Adipose tissue (tissue), 3 donors: Measurements from ENCODE around the gene HS6ST2. TPM values are rescaled to one million over a fixed set of nuclear protein-coding genes. Genes with fewer than 3 reads are reported as not detected.

Experiments used
- H3K27ac ChIP-seq: one replicate; pipeline ENCODE4 v1.5.1; 2013; ENCODE audit warnings: low read depth, low read length
- WGBS, 3 donors: extraction: QIAGEN DNeasy Blood & Tissue Kit; methylation state at CpG; one replicate each; pipeline ENCODE4 v1.1.7; 2013; 5-methylcytosine and 5-hydroxymethylcytosine counted together
- polyA plus RNA-seq, 3 donors: library from polyadenylated mRNA; stranded (reverse); fragments of 200-250 nt; gene quantifications; one replicate each; pipeline ENCODE4 v1.2.3, GENCODE V29; 2013
- donor health status: healthy with polysubstance abuse.
- donor health status: Bipolar disorder and iron deficiency.
- donor health status: healthy.

The HS6ST2 gene
- polyA plus RNA-seq, 3 donors = 0.10 to 0.59 TPM; not detected in 1

- WGBS, 3 donors = 76 to 93% (median 86%) methylated on average over 5 of the region's 5 CpGs
- no peak overlapping the region for H3K27ac ChIP-seq
These were observed 344.6 kb downstream of the HS6ST2 start for GRCh38 chrX:132613801-132614200.

- 52 to 57% (median 56%) methylated on average over 10 of the region's 10 CpGs for WGBS, 3 donors
- no peak overlapping the region for H3K27ac ChIP-seq
These were observed 345.4 kb downstream of the HS6ST2 start for GRCh38 chrX:132612821-132613564.

DNA sequence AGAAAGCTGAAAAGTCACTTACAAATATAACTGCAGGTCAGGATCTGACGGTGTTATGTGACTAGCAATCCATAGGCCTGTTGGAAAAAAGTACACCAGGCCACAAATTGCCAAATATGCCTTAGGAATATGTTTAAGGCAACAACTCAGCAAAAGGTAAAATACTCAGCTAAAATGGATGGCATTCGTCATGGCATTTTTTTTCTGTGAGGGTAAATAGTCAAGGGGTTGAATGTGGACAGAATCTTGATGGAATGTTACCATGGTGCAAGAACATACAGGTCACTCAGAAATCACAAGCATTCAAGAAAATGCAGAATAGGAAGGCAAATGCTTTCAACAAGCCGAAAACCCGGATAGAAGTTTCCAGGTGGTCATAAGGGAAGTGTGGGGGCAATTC, 347.9 kb downstream of the HS6ST2 start:
- WGBS, 3 donors = 71 to 89% (median 78%) methylated on average over 4 of the region's 4 CpGs
- no peak overlapping the region for H3K27ac ChIP-seq

- no peak overlapping the region for H3K27ac ChIP-seq
- WGBS, 3 donors = 71 to 93% (median 80%) methylated on average over 1 of the region's 1 CpG
These were observed 349.0 kb downstream of the HS6ST2 start for GRCh38 chrX:132609362-132609848.

GRCh38 chrX:132603700-132604286, 354.6 kb downstream of the HS6ST2 start:
- 47 to 89% (median 77%) methylated on average over 6 of the region's 6 CpGs for WGBS, 3 donors

DNA sequence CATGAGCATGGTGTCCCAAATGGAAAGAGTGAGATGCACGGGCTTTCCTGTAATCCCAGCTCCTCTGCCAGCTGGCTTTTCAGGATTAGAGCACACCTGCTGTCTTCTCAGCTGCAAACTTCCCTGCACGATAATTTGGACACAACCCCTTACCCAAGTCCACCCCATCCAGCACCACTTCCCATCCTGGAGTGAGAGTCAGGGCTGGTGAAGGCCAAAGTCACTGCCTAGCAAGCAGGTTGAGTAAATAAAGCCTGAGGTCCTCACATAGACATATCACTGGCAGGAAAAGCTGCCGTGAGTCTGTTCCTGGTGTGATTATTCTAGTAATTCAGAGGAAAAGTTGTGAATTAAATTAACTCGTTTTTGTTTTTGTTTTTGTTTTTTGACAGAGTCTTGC, 355.7 kb downstream of the HS6ST2 start:
- WGBS, 3 donors = 33 to 80% (median 62%) methylated on average over 4 of the region's 4 CpGs
- no peak overlapping the region for H3K27ac ChIP-seq

More at GRCh38 chrX:132603700-132604286, 354.6 kb downstream of the HS6ST2 start:
- H3K27ac ChIP-seq = no peak overlapping the region

DNA sequence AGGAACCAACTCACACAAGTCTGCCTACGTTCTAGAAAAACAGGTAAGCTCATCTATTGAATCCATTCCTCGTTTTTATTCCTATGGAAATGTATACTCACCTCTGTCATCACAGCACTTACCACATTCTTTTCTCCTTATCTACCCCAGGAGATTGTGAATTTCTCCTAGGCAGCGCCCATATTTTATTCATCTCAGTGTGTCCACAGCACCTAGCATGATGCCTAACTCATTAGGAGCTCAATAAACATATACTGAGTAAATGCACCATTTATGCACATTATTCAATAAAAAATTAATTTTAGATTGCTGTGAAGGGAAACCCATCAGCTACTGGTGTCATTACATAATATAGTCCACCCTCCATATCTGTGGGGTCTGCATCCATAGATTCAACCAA, 363.4 kb downstream of the HS6ST2 start:
- no peak overlapping the region for H3K27ac ChIP-seq
- 63 to 87% (median 73%) methylated on average over 3 of the region's 3 CpGs for WGBS, 3 donors

GRCh38 chrX:132594129-132594528, 364.3 kb downstream of the HS6ST2 start:
- WGBS, 3 donors = 72 to 90% (median 78%) methylated on average over 5 of the region's 5 CpGs

DNA sequence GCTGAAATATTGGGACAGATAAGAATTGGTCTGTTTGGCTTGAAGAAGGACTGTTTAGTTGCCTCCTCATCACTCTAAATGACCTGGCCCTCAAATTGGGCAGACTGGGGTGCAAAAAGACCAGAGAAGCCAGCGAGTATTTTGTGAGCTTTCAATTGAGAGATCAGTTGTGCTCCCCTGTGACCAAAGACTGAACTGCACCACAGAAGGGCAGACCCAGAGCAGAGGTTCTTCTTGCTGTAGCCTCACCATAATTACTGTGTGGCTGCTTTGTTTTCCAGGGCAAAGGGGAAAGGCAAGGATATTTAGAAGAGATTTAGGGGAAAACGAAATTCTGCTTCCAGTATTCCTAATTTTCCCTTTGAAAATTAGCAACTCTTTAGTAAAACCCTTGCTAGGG, 365.5 kb downstream of the HS6ST2 start:
- WGBS, 3 donors = 26 to 43% (median 33%) methylated on average over 1 to 2 of the region's 2 CpGs
- no peak overlapping the region for H3K27ac ChIP-seq

More at GRCh38 chrX:132594129-132594528, 364.3 kb downstream of the HS6ST2 start:
- H3K27ac ChIP-seq = no peak overlapping the region

GRCh38 chrX:132591719-132592275, 366.6 kb downstream of the HS6ST2 start:
- H3K27ac ChIP-seq = no peak overlapping the region
- 83 to 93% (median 90%) methylated on average over 3 of the region's 3 CpGs for WGBS, 3 donors

- 51 to 85% (median 60%) methylated on average over 2 of the region's 2 CpGs for WGBS, 3 donors
- no peak overlapping the region for H3K27ac ChIP-seq
These were observed 367.9 kb downstream of the HS6ST2 start for GRCh38 chrX:132590350-132591026.

GRCh38 chrX:132584936-132585335, 373.5 kb downstream of the HS6ST2 start:
- no peak overlapping the region for H3K27ac ChIP-seq
- 87 to 94% (median 94%) methylated on average over 4 of the region's 4 CpGs for WGBS, 3 donors

DNA sequence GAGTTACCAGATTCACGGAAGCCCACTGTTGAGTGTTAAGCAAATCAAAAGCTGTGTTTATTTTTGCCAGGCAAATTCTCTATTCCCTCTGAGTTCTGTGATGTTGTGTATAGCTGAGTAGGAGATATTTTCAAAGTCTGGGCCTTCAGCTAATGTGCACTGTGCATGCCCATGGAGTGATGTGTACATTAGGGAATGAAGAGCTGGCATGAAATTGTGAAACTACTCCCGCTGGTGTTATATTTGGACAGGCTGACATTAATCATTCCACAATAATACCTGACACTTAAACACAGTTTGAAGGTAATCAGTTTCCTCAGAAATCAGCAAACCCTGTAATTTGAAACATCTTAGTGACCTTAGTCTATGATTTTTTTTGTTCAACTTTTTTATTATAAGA, 381.5 kb downstream of the HS6ST2 start:
- no peak overlapping the region for H3K27ac ChIP-seq
- 29 to 63% (median 45%) methylated on average over 2 of the region's 2 CpGs for WGBS, 3 donors

Other genes with a start within 250 kb of the HS6ST2 start
- gene USP26, start 138.5 kb upstream of the HS6ST2 start, polyA plus RNA-seq = not detected